Stomach (tissue), 4 donors: ENCODE measurements around the gene HES3.

Source experiments
- EP300 ChIP-seq: sonication (generic); formaldehyde crosslinking; IDR thresholded peaks from one replicate; pipeline ENCODE4 v1.6.1; 2017; ENCODE audit warnings: antibody characterized with exemption
- TF ChIP-seq, protein P1 (sequence below), 7 experiments: fragments of 450-650 bp in 4 of 7; fragments of 200-600 bp in 3 of 7; sonication (generic) in 3 of 7; IDR thresholded peaks; one replicate each; pipeline ENCODE4 v1.5.1; 2016 to 2019; ENCODE audit warnings: antibody characterized with exemption in 7 of 7, control low read depth in 2 of 7, mild to moderate bottlenecking in 1 of 7

DNA sequence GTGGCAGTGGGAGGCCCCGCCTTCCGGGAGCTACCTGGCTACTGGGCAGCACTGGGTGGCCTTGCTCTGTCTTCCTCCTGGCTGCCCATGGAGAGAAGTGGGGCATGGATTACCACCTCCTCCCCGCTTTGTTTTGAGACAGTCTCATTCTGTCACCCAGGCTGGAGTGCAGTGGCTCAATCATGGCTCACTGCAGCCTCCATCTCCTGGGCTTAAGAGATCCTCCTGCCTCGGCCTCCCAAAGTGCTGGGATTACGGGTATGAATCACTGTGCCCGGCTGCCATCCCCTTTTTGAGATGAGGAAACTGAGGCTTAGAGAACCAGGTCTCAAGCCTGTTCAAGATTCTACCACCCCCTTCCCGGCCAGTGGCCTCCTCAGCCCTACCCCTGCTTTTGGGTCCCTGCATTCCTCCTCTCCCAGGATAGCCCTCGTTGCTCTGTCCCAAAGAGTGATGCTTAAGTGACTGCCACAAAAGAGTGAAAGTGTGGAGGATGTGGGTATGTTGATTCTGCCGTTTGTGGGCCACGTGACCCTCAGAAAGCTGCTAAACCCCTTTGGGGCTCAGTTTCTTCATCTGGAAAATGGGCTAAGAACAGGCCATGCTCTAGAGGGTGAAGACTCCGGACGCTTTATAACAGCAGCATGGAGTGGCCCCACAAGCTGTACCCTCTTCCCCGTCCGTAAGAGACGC, 7.8 kb downstream of the HES3 start:
- TF ChIP-seq EP300, result no peak
- TF ChIP-seq, protein P1, sequence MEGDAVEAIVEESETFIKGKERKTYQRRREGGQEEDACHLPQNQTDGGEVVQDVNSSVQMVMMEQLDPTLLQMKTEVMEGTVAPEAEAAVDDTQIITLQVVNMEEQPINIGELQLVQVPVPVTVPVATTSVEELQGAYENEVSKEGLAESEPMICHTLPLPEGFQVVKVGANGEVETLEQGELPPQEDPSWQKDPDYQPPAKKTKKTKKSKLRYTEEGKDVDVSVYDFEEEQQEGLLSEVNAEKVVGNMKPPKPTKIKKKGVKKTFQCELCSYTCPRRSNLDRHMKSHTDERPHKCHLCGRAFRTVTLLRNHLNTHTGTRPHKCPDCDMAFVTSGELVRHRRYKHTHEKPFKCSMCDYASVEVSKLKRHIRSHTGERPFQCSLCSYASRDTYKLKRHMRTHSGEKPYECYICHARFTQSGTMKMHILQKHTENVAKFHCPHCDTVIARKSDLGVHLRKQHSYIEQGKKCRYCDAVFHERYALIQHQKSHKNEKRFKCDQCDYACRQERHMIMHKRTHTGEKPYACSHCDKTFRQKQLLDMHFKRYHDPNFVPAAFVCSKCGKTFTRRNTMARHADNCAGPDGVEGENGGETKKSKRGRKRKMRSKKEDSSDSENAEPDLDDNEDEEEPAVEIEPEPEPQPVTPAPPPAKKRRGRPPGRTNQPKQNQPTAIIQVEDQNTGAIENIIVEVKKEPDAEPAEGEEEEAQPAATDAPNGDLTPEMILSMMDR (IDR thresholded peaks at IDR 0.05), result no peak
